HG03108 (cell line): Measurements from ENCODE around the gene SASH1.
"Not testable (repeated sequence)": the region's sequence is repeated elsewhere in the genome, so short reads cannot be mapped to it uniquely, and the experiment has no call there.

Experiments used
- ATAC-seq: cut with Tn5 transposase; IDR thresholded peaks from one replicate; pipeline ENCODE4 v1.9.1; 2021; ENCODE audit warnings: moderate library complexity; ENCODE audit not compliant: unreplicated experiment

The SASH1 gene

DNA sequence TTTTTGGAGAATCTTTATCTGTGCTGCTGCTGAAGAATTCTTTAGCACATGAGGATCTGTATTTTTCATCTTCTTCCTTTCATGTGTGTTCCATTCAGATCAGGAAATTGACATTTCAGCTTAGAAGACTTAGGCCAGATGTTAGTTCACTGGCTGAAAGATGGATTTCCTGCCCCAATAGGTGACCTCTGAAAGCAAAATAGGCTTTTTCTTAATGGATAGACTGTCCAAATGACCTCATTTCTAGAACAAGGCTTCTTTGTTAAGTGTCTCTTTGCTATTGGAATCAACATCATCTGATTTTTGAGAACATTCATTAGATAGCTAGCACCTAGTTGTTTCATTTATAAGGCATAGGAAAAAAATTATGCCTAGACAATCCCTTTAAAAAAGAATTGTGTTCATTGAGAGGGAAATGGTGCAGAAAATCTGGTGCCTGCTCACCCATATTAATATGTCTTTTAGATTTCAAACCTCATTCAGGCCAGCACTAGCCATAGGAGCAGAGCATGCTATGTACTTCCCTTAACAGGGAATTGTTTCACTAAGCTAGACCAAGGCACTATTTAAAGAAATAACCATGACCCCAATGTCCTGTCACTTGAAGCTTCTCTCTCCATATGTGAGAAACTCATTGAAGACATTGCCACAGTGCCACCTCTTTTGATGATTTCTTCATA is 13.6 kb upstream of the SASH1 start:
- no peak for ATAC-seq

GRCh38 chr6:148329596-148330381 is 12.8 kb upstream of the SASH1 start:
- ATAC-seq: no peak

DNA sequence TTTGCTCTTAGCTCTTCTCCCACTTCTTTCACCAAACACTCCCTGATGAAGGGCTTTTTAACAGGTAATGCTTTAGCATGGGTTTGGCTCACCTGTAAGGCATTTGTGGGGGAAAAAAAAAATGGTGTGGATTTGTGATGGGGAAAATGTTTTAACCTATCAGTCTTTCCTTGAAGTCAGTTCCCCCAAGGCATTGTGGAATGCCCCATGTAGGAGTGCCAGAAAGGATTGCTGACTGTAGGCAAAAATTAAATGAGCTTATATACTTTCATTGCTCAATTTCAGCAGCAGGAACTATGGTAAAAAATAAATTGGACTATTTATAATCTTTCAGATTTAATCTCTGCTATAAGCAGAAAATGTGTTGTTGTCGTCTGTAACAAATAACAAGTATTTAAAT is 10.6 kb upstream of the SASH1 start:
- ATAC-seq: no peak

DNA sequence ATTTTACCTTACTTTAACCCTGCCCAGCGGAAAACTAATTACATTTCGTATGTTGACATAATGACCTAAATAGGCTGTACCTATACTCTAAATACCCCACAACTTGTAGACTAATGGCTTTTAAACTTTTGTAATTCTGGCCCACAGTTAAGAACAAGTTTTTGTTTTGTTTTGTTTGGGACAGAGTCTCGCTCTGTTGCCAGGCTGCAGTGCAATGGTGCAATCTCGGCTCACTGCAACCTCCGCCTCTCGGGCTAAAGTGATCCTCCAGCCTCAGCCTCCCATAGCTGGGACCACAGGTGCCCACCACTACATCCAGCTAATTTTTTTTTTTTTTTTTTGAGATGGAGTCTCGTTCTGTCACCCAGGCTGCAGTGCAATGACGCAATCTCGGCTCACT is 5.7 kb upstream of the SASH1 start:
- ATAC-seq: no peak

GRCh38 chr6:148339766-148340165 is 2.9 kb upstream of the SASH1 start:
- no peak for ATAC-seq

- ATAC-seq: no peak
Measured at GRCh38 chr6:148340586-148341297, 1.9 kb upstream of the SASH1 start.

DNA sequence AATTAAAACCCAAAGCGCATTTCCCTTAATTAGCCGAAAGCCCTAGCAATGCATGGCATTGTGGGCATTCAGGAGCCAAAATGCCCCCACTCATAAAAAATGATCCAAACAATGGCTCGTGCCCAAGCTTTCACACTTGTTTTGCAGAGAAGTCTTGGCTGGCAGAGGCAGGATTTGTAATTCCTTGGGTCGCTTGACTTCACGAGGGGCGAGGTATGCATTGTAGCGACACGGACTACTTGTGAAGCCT is 613 bp upstream of the SASH1 start:
- ATAC-seq: no peak

DNA sequence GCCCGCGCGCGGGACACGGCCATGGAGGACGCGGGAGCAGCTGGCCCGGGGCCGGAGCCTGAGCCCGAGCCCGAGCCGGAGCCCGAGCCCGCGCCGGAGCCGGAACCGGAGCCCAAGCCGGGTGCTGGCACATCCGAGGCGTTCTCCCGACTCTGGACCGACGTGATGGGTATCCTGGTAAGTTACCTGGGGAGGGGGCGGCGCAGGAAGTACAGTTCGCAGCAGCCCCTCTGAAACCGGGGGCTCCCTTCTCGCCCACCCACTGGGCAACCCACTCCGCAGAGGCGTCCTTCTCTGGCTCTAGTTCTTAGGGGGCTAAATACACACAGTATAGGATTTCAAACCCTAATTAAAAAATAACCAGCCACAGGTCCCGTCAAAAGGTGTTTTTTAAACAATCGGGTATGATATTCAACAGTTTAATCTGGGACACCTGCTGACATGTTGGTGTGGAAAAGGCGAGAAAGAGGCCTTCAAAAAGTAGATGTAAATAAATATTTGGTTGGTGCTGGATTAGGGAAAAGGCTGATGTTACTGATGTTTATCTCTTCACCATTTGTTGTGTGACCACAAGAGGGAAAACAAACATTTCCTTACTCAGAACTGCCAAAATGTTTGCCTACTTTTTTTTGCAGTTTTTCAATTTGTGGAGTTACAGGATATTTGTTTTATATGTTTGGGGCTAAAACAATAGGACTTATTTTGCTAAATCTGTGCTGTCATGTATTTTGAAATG is 577 bp downstream of the SASH1 start:
- ATAC-seq: no peak

GRCh38 chr6:148345176-148345575 is 2.5 kb downstream of the SASH1 start:
- ATAC-seq: no peak

- no peak for ATAC-seq
Measured at GRCh38 chr6:148345578-148345977, 2.9 kb downstream of the SASH1 start.

DNA sequence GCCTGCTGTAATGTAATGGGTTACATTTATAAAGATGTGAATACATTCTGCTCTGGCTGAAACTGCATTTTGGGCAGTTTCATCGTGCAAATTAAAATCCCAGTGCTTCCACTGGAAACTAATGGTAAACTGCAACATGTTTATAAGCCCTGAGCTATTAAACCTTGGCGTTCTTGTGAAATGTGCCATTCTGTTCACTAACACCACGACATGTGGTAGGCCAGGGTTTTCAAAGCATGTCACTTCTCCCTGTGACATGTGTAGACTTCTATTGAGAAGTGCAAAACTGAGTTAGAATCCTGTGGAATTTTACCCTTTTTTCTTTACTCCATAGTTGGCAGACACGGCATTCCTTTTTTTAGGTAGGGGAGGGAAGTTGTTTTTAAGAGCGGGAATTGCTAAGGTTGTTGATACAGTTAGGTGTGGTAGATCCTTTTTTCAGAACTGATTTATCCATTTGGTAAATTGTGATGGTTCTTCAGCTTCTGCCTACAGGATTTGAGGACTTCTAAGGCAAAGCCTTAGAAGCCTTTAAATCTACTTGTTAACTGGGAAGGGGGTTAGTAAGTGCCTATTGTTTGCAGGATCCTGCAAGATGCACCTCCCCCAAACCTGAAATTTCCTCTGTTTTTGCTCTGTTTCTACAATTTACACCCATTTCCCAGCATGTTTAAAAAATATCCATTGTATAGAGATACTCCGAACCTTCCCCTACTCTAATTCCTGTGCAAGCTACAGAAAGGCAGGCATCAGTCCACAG is 4.2 kb downstream of the SASH1 start:
- ATAC-seq: no peak

- ATAC-seq: no peak
Measured at GRCh38 chr6:148347441-148348054, 4.9 kb downstream of the SASH1 start.

DNA sequence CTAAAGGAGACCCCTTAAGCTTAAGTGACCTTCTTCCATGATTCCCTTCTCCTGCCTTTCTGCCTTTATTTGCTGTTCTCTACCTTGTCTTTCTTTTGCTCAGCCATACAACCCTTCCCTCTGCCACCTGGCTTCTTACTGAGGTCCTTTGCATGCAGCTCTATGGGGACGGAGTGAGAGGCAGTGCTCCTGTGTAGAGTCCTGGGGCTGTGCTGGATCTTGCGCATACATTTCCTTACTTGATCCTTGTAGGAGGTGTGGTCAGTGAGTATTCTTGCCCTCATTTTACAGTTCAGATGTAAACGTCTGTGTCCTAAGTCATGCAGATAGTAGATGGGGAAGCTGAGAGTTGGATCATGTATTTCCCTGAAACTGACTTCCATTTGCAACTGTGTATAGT is 5.7 kb downstream of the SASH1 start:
- no peak for ATAC-seq

GRCh38 chr6:148348778-148349177 is 6.1 kb downstream of the SASH1 start:
- no peak for ATAC-seq

- no peak for ATAC-seq
Measured at GRCh38 chr6:148349466-148349865, 6.8 kb downstream of the SASH1 start.

DNA sequence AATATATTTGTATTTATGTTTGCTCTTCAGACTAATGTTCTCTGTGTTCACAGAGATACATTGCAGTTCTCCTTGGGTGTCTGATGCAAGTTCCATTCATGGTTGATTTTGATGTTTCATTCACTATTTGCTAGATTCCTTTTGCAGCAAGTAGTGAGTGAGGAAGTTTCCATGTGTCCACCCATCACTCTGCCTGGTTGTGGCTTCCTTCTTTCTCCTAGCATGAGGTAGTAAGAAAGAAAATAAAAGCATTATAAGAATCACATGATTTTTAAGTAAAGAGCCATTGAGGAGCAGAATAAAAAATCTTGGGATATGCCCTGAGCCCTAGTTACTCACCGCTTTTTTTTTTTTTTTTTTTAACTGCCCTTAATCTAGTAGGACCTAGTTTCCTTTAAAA is 8.7 kb downstream of the SASH1 start:
- no peak for ATAC-seq

DNA sequence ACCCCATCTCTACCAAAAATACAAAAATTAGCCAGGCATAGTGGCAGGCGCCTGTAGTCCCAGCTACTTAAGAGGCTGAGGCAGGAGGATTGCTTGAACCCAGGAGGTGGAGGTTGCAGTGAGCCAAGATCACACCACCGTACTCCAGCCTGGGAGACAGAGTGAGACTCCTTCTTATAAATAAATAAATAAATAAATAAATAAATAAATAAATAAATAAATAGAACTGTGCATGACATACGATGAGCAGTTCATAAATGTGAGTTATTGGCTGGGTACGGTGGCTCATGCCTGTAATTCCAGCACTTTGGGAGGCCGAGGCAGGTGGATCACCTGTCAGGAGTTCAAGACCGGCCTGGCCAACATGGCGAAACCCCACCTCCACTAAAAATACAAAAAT is 9.8 kb downstream of the SASH1 start:
- not testable (repeated sequence) for ATAC-seq

DNA sequence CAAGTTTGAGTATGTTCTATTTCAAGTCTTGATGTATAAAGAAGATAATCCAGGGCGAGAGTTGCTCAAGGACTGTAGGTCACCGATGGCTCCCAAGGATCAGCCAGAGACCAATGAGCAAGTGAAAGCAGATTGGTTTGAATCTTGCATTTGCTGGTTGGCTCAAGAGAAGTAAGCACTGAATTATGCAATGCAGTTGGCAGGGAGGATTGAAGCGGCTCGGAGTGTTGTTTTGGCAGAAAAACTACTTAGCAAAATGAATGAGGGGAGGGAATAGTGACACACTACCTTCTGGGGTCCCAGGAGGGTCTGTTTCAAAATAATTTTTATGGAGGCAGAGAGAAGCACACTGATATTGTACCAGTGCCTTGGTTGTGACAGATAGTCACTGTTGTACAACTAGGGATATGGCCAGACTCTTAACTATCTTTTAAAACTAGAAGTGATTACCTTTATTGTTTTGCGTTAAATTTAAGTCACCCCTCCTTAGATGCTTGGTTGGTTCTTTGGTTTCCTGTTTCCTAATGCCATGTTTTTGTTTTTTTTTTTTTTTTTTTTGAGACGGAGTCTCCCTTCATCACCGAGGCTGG is 15.7 kb downstream of the SASH1 start:
- no peak for ATAC-seq

- ATAC-seq: no peak
Measured at GRCh38 chr6:148359228-148359627, 16.6 kb downstream of the SASH1 start.
